Measurements from ENCODE around the gene CBLN3. TPM values are rescaled to one million over a fixed set of nuclear protein-coding genes. Genes with fewer than 3 reads are reported as not detected.
"Not testable (repeated sequence)": the region's sequence is repeated elsewhere in the genome, so short reads cannot be mapped to it uniquely, and the experiment has no call there.

The CBLN3 gene
- total RNA-seq: under 0.01 TPM

GRCh38 chr14:24429395-24430142 is at the start of gene CBLN3, which contains the start of gene KHNYN:
CBLN3 (minus strand) TSS chr14:24429668; CDS start chr14:24429054, 614 bp downstream.
KHNYN (plus strand) TSS chr14:24429954; CDS start chr14:24430731, 777 bp downstream.
- peaks cover 28 to 33% (median 30%) of the 10 kb centered on the region in 3 donors for H3K4me1 ChIP-seq (ENCODE audit: control insufficient read depth in 3 of 3, insufficient read depth in 3 of 3, low read length in 3 of 3)
- no peaks in the 10 kb centered on the region for H3K27me3 ChIP-seq (ENCODE audit: control insufficient read depth in 3 of 3, insufficient read depth in 3 of 3, low read length in 3 of 3)
- peak within 1 kb of the TSS; percentile 79 to 95 (median 91) for H3K4me3 ChIP-seq (ENCODE audit: low read length in 3 of 3)
- H3K36me3 ChIP-seq (ENCODE audit: control insufficient read depth in 3 of 3, insufficient read depth in 3 of 3, low read length in 3 of 3): peaks cover 19 to 33% (median 27%) of the 10 kb centered on the region in 3 donors
- H3K27ac ChIP-seq (ENCODE audit: low read depth, low read length): peak within 1 kb of the TSS; percentile 95
- no peaks in the 10 kb centered on the region for H3K9me3 ChIP-seq (ENCODE audit: control insufficient read depth in 3 of 3, low read length in 3 of 3)
- H3K9ac ChIP-seq (ENCODE audit: low read depth in 1 of 3, low read length in 3 of 3): peak within 1 kb of the TSS; percentile 90 to 95 (median 90)

GRCh38 chr14:24475261-24475660 is 45.8 kb upstream of the CBLN3 start:
- H3K4me1 ChIP-seq (ENCODE audit: control insufficient read depth in 3 of 3, insufficient read depth in 3 of 3, low read length in 3 of 3): no peaks in the 10 kb centered on the region
- no peaks in the 10 kb centered on the region for H3K36me3 ChIP-seq (ENCODE audit: control insufficient read depth in 3 of 3, insufficient read depth in 3 of 3, low read length in 3 of 3)
- no peaks in the 10 kb centered on the region for H3K9me3 ChIP-seq (ENCODE audit: control insufficient read depth in 3 of 3, low read length in 3 of 3)
- H3K27me3 ChIP-seq (ENCODE audit: control insufficient read depth in 3 of 3, insufficient read depth in 3 of 3, low read length in 3 of 3): no peaks in the 10 kb centered on the region
- no peak overlapping the region for H3K27ac ChIP-seq (ENCODE audit: low read depth, low read length)
- H3K9ac ChIP-seq (ENCODE audit: low read depth in 1 of 3, low read length in 3 of 3): no peak overlapping the region
- H3K4me3 ChIP-seq (ENCODE audit: low read length in 3 of 3): no peak overlapping the region

GRCh38 chr14:24473211-24473610 is 43.7 kb upstream of the CBLN3 start:
- no peaks in the 10 kb centered on the region for H3K9me3 ChIP-seq (ENCODE audit: control insufficient read depth in 3 of 3, low read length in 3 of 3)
- H3K4me1 ChIP-seq (ENCODE audit: control insufficient read depth in 3 of 3, insufficient read depth in 3 of 3, low read length in 3 of 3): no peaks in the 10 kb centered on the region
- H3K4me3 ChIP-seq (ENCODE audit: low read length in 3 of 3): no peak overlapping the region
- H3K36me3 ChIP-seq (ENCODE audit: control insufficient read depth in 3 of 3, insufficient read depth in 3 of 3, low read length in 3 of 3): no peaks in the 10 kb centered on the region
- H3K27me3 ChIP-seq (ENCODE audit: control insufficient read depth in 3 of 3, insufficient read depth in 3 of 3, low read length in 3 of 3): no peaks in the 10 kb centered on the region
- no peak overlapping the region for H3K27ac ChIP-seq (ENCODE audit: low read depth, low read length)
- no peak overlapping the region for H3K9ac ChIP-seq (ENCODE audit: low read depth in 1 of 3, low read length in 3 of 3)

- H3K4me1 ChIP-seq (ENCODE audit: control insufficient read depth in 3 of 3, insufficient read depth in 3 of 3, low read length in 3 of 3); H3K27ac ChIP-seq (ENCODE audit: low read depth, low read length); H3K4me3 ChIP-seq (ENCODE audit: low read length in 3 of 3); H3K27me3 ChIP-seq (ENCODE audit: control insufficient read depth in 3 of 3, insufficient read depth in 3 of 3, low read length in 3 of 3); H3K36me3 ChIP-seq (ENCODE audit: control insufficient read depth in 3 of 3, insufficient read depth in 3 of 3, low read length in 3 of 3); H3K9me3 ChIP-seq (ENCODE audit: control insufficient read depth in 3 of 3, low read length in 3 of 3); H3K9ac ChIP-seq (ENCODE audit: low read depth in 1 of 3, low read length in 3 of 3): not testable (repeated sequence)
These were observed 41.0 kb upstream of the CBLN3 start for GRCh38 chr14:24470450-24470849.

- no peak overlapping the region for H3K4me3 ChIP-seq (ENCODE audit: low read length in 3 of 3)
- no peaks in the 10 kb centered on the region for H3K27me3 ChIP-seq (ENCODE audit: control insufficient read depth in 3 of 3, insufficient read depth in 3 of 3, low read length in 3 of 3)
- no peak overlapping the region for H3K27ac ChIP-seq (ENCODE audit: low read depth, low read length)
- no peak overlapping the region for H3K9ac ChIP-seq (ENCODE audit: low read depth in 1 of 3, low read length in 3 of 3)
- no peaks in the 10 kb centered on the region for H3K9me3 ChIP-seq (ENCODE audit: control insufficient read depth in 3 of 3, low read length in 3 of 3)
- H3K4me1 ChIP-seq (ENCODE audit: control insufficient read depth in 3 of 3, insufficient read depth in 3 of 3, low read length in 3 of 3): no peaks in the 10 kb centered on the region
- H3K36me3 ChIP-seq (ENCODE audit: control insufficient read depth in 3 of 3, insufficient read depth in 3 of 3, low read length in 3 of 3): no peaks in the 10 kb centered on the region
These were observed 36.3 kb upstream of the CBLN3 start for GRCh38 chr14:24465805-24466204.

- no peaks in the 10 kb centered on the region for H3K36me3 ChIP-seq (ENCODE audit: control insufficient read depth in 3 of 3, insufficient read depth in 3 of 3, low read length in 3 of 3)
- no peaks in the 10 kb centered on the region for H3K27me3 ChIP-seq (ENCODE audit: control insufficient read depth in 3 of 3, insufficient read depth in 3 of 3, low read length in 3 of 3)
- H3K27ac ChIP-seq (ENCODE audit: low read depth, low read length): no peak overlapping the region
- no peak overlapping the region for H3K4me3 ChIP-seq (ENCODE audit: low read length in 3 of 3)
- no peaks in the 10 kb centered on the region for H3K4me1 ChIP-seq (ENCODE audit: control insufficient read depth in 3 of 3, insufficient read depth in 3 of 3, low read length in 3 of 3)
- no peaks in the 10 kb centered on the region for H3K9me3 ChIP-seq (ENCODE audit: control insufficient read depth in 3 of 3, low read length in 3 of 3)
- no peak overlapping the region for H3K9ac ChIP-seq (ENCODE audit: low read depth in 1 of 3, low read length in 3 of 3)
These were observed 35.9 kb upstream of the CBLN3 start for GRCh38 chr14:24465368-24465767.

GRCh38 chr14:24463884-24464785 is 34.7 kb upstream of the CBLN3 start:
- no peaks in the 10 kb centered on the region for H3K36me3 ChIP-seq (ENCODE audit: control insufficient read depth in 3 of 3, insufficient read depth in 3 of 3, low read length in 3 of 3)
- peaks cover 0 to 3% (median 0%) of the 10 kb centered on the region in 3 donors for H3K4me1 ChIP-seq (ENCODE audit: control insufficient read depth in 3 of 3, insufficient read depth in 3 of 3, low read length in 3 of 3)
- H3K27ac ChIP-seq (ENCODE audit: low read depth, low read length): no peak overlapping the region
- no peaks in the 10 kb centered on the region for H3K27me3 ChIP-seq (ENCODE audit: control insufficient read depth in 3 of 3, insufficient read depth in 3 of 3, low read length in 3 of 3)
- no peak overlapping the region for H3K9ac ChIP-seq (ENCODE audit: low read depth in 1 of 3, low read length in 3 of 3)
- no peak overlapping the region for H3K4me3 ChIP-seq (ENCODE audit: low read length in 3 of 3)
- H3K9me3 ChIP-seq (ENCODE audit: control insufficient read depth in 3 of 3, low read length in 3 of 3): no peaks in the 10 kb centered on the region

- no peaks in the 10 kb centered on the region for H3K27me3 ChIP-seq (ENCODE audit: control insufficient read depth in 3 of 3, insufficient read depth in 3 of 3, low read length in 3 of 3)
- no peak overlapping the region for H3K27ac ChIP-seq (ENCODE audit: low read depth, low read length)
- H3K9me3 ChIP-seq (ENCODE audit: control insufficient read depth in 3 of 3, low read length in 3 of 3): no peaks in the 10 kb centered on the region
- no peaks in the 10 kb centered on the region for H3K36me3 ChIP-seq (ENCODE audit: control insufficient read depth in 3 of 3, insufficient read depth in 3 of 3, low read length in 3 of 3)
- H3K9ac ChIP-seq (ENCODE audit: low read depth in 1 of 3, low read length in 3 of 3): no peak overlapping the region
- H3K4me3 ChIP-seq (ENCODE audit: low read length in 3 of 3): no peak overlapping the region
- peaks cover 0 to 3% (median 0%) of the 10 kb centered on the region in 3 donors for H3K4me1 ChIP-seq (ENCODE audit: control insufficient read depth in 3 of 3, insufficient read depth in 3 of 3, low read length in 3 of 3)
These were observed 33.8 kb upstream of the CBLN3 start for GRCh38 chr14:24463017-24463883.

DNA sequence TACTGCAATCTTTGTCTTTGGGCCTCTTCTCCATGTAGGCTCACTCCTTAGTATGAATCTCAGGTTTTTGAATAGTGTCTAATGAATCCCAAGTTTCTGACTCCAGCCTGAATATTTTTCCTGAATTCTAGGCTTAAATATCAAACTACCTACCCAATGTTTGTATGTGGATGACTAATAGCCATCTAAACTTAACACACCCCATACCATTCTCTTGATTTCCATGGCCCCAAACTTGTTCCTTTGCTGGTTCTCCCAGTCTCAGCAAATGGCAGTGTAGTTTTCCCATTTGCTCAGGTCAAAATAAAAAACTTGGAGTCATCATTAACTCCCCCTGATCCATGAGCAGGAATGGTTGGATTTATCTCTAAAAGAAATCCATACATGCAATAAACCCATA is 31.9 kb upstream of the CBLN3 start:
- no peak overlapping the region for H3K27ac ChIP-seq (ENCODE audit: low read depth, low read length)
- H3K4me1 ChIP-seq (ENCODE audit: control insufficient read depth in 3 of 3, insufficient read depth in 3 of 3, low read length in 3 of 3): peaks cover 0 to 3% (median 0%) of the 10 kb centered on the region in 3 donors
- H3K9ac ChIP-seq (ENCODE audit: low read depth in 1 of 3, low read length in 3 of 3): no peak overlapping the region
- no peaks in the 10 kb centered on the region for H3K9me3 ChIP-seq (ENCODE audit: control insufficient read depth in 3 of 3, low read length in 3 of 3)
- no peaks in the 10 kb centered on the region for H3K27me3 ChIP-seq (ENCODE audit: control insufficient read depth in 3 of 3, insufficient read depth in 3 of 3, low read length in 3 of 3)
- H3K36me3 ChIP-seq (ENCODE audit: control insufficient read depth in 3 of 3, insufficient read depth in 3 of 3, low read length in 3 of 3): no peaks in the 10 kb centered on the region
- no peak overlapping the region for H3K4me3 ChIP-seq (ENCODE audit: low read length in 3 of 3)

Measured in skeletal muscle tissue (tissue), 4 donors.